ENCODE results near the gene C15orf62.

DNA sequence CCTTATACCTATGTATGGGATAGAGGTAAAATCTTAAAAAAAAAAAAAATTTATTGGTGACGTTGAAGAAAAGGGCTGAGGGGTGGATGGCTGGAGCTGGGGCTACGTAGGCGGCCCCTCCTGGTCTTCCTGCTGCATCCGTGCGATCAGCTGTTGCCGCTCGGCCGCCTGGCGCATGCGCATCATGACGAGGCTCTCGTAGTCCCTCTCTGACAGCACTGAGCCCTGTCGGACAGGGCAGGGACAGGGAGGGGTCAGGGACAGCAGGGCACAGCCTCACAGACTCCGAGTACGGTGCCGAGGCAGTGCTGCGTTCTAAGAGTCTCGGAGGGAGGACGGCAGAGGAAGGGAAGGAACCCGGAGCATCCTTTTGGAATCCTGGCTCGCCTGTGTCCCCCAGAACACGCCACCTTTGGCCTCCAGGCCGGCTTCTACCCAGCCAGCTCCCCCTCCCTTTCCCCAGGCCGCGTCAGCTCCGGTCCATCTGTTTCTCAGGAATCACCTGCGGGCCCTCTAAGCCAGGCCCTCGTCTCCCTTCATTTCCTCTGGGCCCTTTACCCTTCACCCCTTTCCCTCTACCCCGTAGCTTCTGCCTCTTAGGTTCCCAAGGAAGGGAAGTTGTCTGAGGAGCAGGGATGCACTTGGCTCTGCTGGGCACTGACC lies 1.8 kb upstream of the C15orf62 start:
- no peak for TF ChIP-seq POLR2A (IDR thresholded peaks at IDR 0.05)
- TF ChIP-seq, protein P1, sequence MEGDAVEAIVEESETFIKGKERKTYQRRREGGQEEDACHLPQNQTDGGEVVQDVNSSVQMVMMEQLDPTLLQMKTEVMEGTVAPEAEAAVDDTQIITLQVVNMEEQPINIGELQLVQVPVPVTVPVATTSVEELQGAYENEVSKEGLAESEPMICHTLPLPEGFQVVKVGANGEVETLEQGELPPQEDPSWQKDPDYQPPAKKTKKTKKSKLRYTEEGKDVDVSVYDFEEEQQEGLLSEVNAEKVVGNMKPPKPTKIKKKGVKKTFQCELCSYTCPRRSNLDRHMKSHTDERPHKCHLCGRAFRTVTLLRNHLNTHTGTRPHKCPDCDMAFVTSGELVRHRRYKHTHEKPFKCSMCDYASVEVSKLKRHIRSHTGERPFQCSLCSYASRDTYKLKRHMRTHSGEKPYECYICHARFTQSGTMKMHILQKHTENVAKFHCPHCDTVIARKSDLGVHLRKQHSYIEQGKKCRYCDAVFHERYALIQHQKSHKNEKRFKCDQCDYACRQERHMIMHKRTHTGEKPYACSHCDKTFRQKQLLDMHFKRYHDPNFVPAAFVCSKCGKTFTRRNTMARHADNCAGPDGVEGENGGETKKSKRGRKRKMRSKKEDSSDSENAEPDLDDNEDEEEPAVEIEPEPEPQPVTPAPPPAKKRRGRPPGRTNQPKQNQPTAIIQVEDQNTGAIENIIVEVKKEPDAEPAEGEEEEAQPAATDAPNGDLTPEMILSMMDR (IDR thresholded peaks at IDR 0.05): no peak

Measured in thyroid gland (tissue), 4 donors.